Measurements from ENCODE around the gene HDAC1.

GRCh38 chr1:32334864-32335534, 43.1 kb downstream of the HDAC1 start:
- TF ChIP-seq TAF1 (IDR thresholded peaks at IDR 0.05; ENCODE audit: low read depth) (peak; percentile 29; the same call in 1 of the 2 replicates), CEBPB (IDR thresholded peaks at IDR 0.05) (no peak), NFIC (IDR thresholded peaks at IDR 0.05) (no peak)
- TF ChIP-seq, protein P1, sequence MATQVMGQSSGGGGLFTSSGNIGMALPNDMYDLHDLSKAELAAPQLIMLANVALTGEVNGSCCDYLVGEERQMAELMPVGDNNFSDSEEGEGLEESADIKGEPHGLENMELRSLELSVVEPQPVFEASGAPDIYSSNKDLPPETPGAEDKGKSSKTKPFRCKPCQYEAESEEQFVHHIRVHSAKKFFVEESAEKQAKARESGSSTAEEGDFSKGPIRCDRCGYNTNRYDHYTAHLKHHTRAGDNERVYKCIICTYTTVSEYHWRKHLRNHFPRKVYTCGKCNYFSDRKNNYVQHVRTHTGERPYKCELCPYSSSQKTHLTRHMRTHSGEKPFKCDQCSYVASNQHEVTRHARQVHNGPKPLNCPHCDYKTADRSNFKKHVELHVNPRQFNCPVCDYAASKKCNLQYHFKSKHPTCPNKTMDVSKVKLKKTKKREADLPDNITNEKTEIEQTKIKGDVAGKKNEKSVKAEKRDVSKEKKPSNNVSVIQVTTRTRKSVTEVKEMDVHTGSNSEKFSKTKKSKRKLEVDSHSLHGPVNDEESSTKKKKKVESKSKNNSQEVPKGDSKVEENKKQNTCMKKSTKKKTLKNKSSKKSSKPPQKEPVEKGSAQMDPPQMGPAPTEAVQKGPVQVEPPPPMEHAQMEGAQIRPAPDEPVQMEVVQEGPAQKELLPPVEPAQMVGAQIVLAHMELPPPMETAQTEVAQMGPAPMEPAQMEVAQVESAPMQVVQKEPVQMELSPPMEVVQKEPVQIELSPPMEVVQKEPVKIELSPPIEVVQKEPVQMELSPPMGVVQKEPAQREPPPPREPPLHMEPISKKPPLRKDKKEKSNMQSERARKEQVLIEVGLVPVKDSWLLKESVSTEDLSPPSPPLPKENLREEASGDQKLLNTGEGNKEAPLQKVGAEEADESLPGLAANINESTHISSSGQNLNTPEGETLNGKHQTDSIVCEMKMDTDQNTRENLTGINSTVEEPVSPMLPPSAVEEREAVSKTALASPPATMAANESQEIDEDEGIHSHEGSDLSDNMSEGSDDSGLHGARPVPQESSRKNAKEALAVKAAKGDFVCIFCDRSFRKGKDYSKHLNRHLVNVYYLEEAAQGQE (IDR thresholded peaks at IDR 0.05; ENCODE audit: low read depth), result no peak

Measured in Ishikawa (cell line).